Fibroblast of villous mesenchyme (primary cell): Measurements from ENCODE around the gene KRTAP10-5. TPM values are rescaled to one million over a fixed set of nuclear protein-coding genes. Genes with fewer than 3 reads are reported as not detected.
"Not testable (repeated sequence)": the region's sequence is repeated elsewhere in the genome, so short reads cannot be mapped to it uniquely, and the experiment has no call there.

Experiments used
- DNase-seq: peaks from one replicate; pipeline ENCODE4 v3.0.0-alpha.2; 2010; ENCODE audit warnings: low read depth
- H3K4me3 ChIP-seq: 2 replicates; pipeline ENCODE4 v1.5.1; 2011; ENCODE audit warnings: low read depth, mild to moderate bottlenecking, low read length
- total RNA-seq: library from RNA; depleted of rRNA; stranded (reverse); fragments of >200 nt; gene quantifications from 2 replicates; pipeline ENCODE4 v1.2.3, GENCODE V29; 2012
- TF ChIP-seq, protein P1 (sequence below): IDR thresholded peaks from 2 replicates; pipeline ENCODE4 v1.5.1; 2012; ENCODE audit warnings: low read depth, mild to moderate bottlenecking, low read length; ENCODE audit not compliant: insufficient read depth

KRTAP10-5 gene
- total RNA-seq, 1 donor: not detected

DNA sequence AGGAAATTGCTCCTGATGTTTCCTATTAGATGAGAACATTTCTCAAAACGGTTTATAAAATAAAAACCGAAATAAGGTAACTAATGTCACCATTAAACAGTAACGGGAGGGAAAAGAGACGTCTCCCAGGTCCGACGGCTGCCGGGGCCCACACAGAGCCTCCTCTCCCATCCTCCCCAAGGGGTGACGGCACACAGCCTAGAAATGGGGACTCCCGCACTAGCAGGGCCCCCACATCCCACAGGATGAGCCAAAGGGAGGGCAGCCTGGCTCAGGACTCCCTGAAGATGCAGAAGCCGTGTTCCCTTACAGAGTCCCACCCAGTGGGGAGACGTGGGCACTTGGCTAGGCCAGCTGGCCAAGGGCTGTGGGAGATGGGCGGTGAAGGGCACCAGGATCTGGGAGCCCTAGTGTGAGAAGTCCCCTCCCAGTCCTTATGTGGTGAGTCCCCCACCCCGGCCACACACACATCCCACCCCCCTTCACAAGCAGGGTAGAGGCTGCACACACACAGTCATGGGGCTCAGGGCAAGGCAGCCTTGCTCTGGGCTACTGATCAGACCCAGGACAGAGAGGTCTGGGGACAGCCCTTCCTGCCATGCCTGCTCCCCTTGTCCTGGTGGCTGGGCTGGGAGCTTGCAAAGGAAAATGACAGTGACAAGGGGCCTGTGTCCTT, 25.1 kb downstream of the KRTAP10-5 start:
- H3K4me3 ChIP-seq: no peak overlapping the region
- TF ChIP-seq, protein P1, sequence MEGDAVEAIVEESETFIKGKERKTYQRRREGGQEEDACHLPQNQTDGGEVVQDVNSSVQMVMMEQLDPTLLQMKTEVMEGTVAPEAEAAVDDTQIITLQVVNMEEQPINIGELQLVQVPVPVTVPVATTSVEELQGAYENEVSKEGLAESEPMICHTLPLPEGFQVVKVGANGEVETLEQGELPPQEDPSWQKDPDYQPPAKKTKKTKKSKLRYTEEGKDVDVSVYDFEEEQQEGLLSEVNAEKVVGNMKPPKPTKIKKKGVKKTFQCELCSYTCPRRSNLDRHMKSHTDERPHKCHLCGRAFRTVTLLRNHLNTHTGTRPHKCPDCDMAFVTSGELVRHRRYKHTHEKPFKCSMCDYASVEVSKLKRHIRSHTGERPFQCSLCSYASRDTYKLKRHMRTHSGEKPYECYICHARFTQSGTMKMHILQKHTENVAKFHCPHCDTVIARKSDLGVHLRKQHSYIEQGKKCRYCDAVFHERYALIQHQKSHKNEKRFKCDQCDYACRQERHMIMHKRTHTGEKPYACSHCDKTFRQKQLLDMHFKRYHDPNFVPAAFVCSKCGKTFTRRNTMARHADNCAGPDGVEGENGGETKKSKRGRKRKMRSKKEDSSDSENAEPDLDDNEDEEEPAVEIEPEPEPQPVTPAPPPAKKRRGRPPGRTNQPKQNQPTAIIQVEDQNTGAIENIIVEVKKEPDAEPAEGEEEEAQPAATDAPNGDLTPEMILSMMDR: no peak
- DNase-seq: no peak

DNA sequence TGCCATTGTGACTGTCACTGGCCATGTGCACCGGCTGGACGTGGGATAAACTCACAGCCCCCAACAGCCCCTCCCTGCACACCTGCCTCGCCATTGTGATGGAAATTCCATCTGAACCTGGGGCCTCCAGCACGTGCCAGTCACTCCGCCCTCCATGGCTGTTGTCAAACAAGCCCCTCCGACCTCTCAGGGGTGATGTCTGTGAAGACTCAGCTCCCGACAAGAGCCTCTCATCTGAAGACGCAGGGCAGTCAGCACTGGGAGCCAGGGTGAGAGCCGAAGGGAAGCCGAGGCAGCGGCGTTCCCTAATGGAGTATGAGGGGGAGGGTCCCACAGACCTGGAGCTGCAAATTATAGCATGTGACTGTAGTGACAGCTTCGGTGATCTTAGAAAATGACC, 27.7 kb downstream of the KRTAP10-5 start:
- TF ChIP-seq, protein P1: no peak
- H3K4me3 ChIP-seq: no peak overlapping the region
- no peak for DNase-seq

DNA sequence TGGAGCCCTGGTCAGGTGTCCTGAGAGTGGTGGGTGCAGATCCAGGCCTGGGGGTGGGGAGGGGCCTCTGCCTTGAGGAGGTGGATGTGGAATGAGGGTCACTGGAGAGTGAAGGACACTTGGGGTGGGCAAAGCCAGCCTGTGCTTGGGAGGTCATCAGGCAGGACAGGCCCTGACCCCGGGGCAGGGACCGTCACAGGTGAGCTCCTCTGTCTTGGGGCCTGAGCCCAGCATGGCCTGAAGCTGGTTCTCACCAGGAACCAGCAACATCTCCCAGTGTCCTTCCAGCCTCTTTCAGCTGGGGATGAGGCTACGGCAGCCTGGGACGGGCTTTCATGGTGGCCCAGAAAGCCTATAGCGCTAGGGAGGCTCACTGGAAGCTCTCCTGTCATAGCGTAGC, 28.3 kb downstream of the KRTAP10-5 start:
- H3K4me3 ChIP-seq: no peak overlapping the region
- no peak for DNase-seq
- TF ChIP-seq, protein P1: no peak

DNA sequence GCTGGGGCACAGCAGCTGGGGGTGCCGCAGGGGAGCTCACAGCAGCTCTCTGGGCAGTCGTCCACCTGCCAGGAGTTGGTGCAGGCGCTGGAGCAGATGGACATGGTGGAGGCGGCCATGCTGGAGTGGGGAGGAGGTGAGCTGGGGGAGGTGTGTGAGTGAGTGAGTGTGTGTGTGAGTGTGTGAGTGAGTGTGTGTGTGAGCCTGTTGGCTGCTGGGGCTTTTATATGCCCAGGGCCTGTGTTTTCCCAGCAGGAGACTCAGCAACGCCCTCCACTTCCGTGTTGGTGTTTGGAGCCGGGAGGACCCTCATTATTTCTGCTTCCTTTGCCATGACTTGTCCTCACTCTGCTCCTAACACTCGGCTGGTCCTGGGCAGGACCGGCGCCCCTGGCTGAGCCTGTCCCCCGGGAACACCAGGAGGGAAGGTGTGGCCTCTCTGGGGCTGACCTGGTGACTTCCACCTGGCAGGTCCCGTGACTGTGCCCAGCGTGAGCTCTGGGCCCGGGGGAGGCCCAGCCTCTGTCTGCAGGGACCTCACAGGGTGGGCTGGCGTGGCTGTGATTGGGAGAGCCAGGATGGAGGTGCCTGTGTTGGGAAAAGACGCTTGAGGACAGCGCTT, 29.0 kb downstream of the KRTAP10-5 start, which contains the start of gene KRTAP10-2:
TSS of gene KRTAP10-2 (minus strand) at position 166 of the 622 bp plus-strand sequence. CDS start at position 119, 47 bp downstream.
- TF ChIP-seq, protein P1: no peak
- H3K4me3 ChIP-seq: no peak within 1 kb of the TSS
- DNase-seq: no peak

DNA sequence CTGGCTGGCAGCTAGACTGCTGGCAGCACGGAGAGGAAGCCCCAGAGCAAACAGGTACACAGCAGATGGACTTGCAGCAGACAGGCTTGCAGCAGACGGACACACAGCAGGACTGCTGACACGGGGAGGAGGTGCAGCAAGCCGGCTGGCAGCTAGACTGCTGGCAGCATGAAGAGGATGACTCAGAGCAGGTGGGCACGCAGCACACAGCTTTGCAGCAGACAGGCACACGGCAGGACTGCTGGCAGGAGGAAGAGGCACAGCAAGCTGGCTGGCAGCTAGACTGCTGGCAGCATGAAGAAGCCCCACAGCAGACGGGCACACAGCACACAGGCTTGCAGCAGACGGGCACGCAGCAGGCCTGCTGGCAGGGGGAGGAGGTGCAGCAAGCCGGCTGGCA, 29.6 kb downstream of the KRTAP10-5 start:
- DNase-seq: no peak
- H3K4me3 ChIP-seq: no peak overlapping the region
- TF ChIP-seq, protein P1: no peak

DNA sequence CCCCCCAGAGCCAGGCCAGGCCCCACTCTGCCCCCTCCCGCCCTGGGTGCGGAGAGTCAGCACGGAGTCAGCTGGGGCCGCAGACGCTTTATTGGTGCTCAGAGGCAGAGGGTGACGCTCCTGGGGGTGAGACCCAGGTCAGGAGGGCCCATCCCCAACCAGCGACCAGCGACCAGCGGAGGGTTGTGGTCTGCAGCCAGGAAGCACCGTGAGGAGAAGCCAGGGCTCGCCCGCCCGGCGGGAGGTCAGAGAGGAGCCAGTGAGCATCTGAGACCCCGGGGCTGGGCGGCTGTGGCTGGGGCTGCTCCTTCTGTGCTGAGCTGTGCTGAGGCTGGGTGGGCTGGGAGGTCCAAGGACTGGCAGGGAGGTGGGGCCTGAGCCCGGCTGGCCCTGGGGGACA, 30.1 kb downstream of the KRTAP10-5 start:
- not testable (repeated sequence) for H3K4me3 ChIP-seq, DNase-seq

DNA sequence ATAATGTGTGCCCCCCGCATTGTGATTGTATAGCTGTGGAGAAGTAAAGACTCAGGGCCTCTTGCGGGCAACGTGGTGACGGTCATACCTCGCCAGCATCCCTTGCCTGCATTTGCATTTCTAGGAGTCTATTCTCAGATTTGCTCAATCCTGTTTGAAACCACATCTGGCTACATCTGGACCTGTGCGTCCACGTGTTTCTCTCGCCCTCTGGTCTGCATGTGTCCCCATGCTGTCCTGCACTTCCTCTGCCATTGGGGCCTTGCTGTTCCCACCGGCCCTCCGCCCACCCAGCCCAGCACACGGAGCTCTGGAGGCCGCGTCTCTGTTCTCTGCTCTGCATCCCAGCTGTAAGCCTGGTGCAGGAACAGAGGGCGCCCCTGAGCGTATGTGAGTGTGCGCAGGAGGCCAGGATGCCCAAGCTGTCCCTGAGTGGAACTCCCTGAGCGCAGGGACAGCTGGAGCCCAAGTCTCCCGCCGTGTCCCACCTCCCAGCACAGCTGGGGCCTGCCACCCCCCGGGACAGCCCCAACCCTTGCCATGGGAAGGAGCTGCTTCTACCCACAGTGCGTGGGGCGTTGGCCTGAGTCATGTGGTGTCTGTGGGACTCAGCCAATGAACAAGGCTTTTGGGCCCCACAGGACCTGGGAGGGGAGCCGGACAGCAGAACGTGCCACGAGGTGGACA, 30.7 kb downstream of the KRTAP10-5 start:
- no peak overlapping the region for H3K4me3 ChIP-seq
- TF ChIP-seq, protein P1: no peak
- DNase-seq: no peak
